ENCODE measurements around the gene MUC4. TPM values are rescaled to one million over a fixed set of nuclear protein-coding genes. Genes with fewer than 3 reads are reported as not detected.
"Not testable (repeated sequence)": the region's sequence is repeated elsewhere in the genome, so short reads cannot be mapped to it uniquely, and the experiment has no call there.

The MUC4 gene
- total and polyA plus RNA-seq, 5 donors from 2014 or later: not detected

DNA sequence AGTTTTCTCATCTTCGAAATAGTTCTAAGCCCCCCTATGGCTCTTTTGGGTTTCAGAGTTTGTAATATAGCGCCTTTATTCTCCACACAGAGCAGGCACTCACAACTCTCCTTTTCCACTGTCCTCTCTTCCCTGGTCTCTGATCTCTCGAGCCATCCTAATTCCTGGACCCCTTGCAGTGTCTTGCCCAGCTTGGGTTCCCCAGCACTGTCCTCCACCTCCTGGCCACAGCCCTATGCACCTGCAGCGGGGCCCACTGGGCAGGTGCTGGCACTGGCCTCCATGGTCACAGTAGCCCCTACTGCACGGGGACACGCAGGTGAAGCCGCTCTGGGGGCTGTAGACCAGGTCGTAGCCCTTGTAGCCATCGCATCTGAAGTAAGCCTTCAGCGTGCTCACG is 63.1 kb downstream of the MUC4 start:
- ATAC-seq (ENCODE audit: low read depth in 2 of 2): no peak
- Mint-ChIP-seq H3K27me3 (peaks cover 15% of the 10 kb centered on the region), H3K27ac (peak overlapping the region in 1 of 3 donors; percentile 53), H3K9me3 (no peaks in the 10 kb centered on the region), H3K4me1 (peaks cover 0 to 18% (median 8%) of the 10 kb centered on the region in 4 donors), H3K36me3 (no peaks in the 10 kb centered on the region), H3K4me3 (peak overlapping the region in 2 of 4 donors; percentile 43 to 82)
- no peak for DNase-seq
- peaks cover 5% of the 10 kb centered on the region for H3K4me1 ChIP-seq (ENCODE audit: control insufficient read depth, insufficient read depth, low read length, poor library complexity, severe bottlenecking)
- H3K36me3 ChIP-seq (ENCODE audit: control insufficient read depth, insufficient read depth, low read length): no peaks in the 10 kb centered on the region
- H3K4me3 ChIP-seq (ENCODE audit: low read depth, low read length): no peak overlapping the region
- H3K27ac ChIP-seq (ENCODE audit: insufficient read depth, low read length, poor library complexity, severe bottlenecking): no peak overlapping the region
- peaks cover 2% of the 10 kb centered on the region for H3K27me3 ChIP-seq (ENCODE audit: control insufficient read depth, insufficient read depth, low read length)
- no peaks in the 10 kb centered on the region for H3K9me3 ChIP-seq (ENCODE audit: control insufficient read depth in 2 of 2, low read length in 2 of 2)

DNA sequence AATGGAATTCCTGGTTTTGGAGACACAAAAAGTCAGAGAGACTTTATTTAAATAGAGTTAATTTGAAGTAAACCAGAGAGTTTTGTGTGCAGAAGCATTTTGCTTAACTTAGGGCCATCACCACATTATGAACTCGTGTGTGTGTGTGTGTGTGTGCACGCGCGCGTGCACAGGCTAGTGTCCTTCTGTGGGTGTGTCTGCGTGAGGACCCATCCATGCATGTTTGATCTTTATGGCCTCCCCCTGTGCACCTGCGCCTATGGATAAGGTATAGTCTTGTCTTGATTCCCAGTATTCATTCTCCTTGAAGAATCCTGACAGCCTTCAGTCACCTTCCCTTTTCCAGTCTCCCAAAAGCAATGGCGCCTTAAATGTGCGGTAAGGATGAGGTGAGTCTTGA is 65.0 kb downstream of the MUC4 start:
- H3K27me3 Mint-ChIP-seq: peaks cover 15% of the 10 kb centered on the region
- Histone ChIP-seq H3K27ac (ENCODE audit: insufficient read depth, low read length, poor library complexity, severe bottlenecking) (no peak overlapping the region), H3K4me1 (ENCODE audit: control insufficient read depth, insufficient read depth, low read length, poor library complexity, severe bottlenecking) (peaks cover 5% of the 10 kb centered on the region), H3K27me3 (ENCODE audit: control insufficient read depth, insufficient read depth, low read length) (peaks cover 2% of the 10 kb centered on the region), H3K9me3 (ENCODE audit: control insufficient read depth in 2 of 2, low read length in 2 of 2) (no peaks in the 10 kb centered on the region), H3K4me3 (ENCODE audit: low read depth, low read length) (no peak overlapping the region), H3K36me3 (ENCODE audit: control insufficient read depth, insufficient read depth, low read length) (no peaks in the 10 kb centered on the region)
- no peaks in the 10 kb centered on the region for H3K36me3 Mint-ChIP-seq
- H3K4me3 Mint-ChIP-seq: peak overlapping the region in 1 of 4 donors; percentile 67
- no peak overlapping the region for H3K27ac Mint-ChIP-seq
- DNase-seq (no peak), ATAC-seq (ENCODE audit: low read depth in 2 of 2) (no peak)
- H3K9me3 Mint-ChIP-seq: peaks cover 0 to 1% (median 0%) of the 10 kb centered on the region in 7 donors
- H3K4me1 Mint-ChIP-seq: peaks cover 0 to 18% (median 8%) of the 10 kb centered on the region in 4 donors

DNA sequence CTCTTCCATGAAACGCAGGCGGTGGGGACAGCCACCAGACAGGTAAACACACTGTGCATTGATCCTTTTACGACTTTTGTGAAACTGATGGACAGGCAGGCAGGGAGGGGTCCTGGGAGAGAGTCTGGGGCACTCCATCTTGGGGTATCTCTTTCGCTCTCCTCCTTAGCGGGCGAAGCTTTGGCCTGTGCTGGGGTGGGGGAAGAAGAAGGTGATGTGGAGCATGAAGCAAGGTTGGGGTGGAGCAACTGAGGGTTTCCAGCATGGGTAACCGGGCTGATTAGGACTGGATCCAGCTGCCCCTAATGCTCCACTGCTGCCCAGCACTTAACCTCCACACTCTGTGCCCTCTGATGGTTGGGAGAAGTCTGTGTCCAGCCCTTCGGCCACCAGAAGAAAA is 65.4 kb downstream of the MUC4 start:
- Histone ChIP-seq H3K27ac (ENCODE audit: insufficient read depth, low read length, poor library complexity, severe bottlenecking) (no peak overlapping the region), H3K9me3 (ENCODE audit: control insufficient read depth in 2 of 2, low read length in 2 of 2) (no peaks in the 10 kb centered on the region), H3K4me1 (ENCODE audit: control insufficient read depth, insufficient read depth, low read length, poor library complexity, severe bottlenecking) (peaks cover 5% of the 10 kb centered on the region), H3K27me3 (ENCODE audit: control insufficient read depth, insufficient read depth, low read length) (peaks cover 2% of the 10 kb centered on the region), H3K36me3 (ENCODE audit: control insufficient read depth, insufficient read depth, low read length) (no peaks in the 10 kb centered on the region), H3K4me3 (ENCODE audit: low read depth, low read length) (no peak overlapping the region)
- peaks cover 0 to 18% (median 8%) of the 10 kb centered on the region in 4 donors for H3K4me1 Mint-ChIP-seq
- peaks cover 15% of the 10 kb centered on the region for H3K27me3 Mint-ChIP-seq
- no peak for DNase-seq
- H3K4me3 Mint-ChIP-seq: no peak overlapping the region
- H3K9me3 Mint-ChIP-seq: peaks cover 0 to 1% (median 0%) of the 10 kb centered on the region in 7 donors
- H3K36me3 Mint-ChIP-seq: no peaks in the 10 kb centered on the region
- H3K27ac Mint-ChIP-seq: no peak overlapping the region
- no peak for ATAC-seq (ENCODE audit: low read depth in 2 of 2)

DNA sequence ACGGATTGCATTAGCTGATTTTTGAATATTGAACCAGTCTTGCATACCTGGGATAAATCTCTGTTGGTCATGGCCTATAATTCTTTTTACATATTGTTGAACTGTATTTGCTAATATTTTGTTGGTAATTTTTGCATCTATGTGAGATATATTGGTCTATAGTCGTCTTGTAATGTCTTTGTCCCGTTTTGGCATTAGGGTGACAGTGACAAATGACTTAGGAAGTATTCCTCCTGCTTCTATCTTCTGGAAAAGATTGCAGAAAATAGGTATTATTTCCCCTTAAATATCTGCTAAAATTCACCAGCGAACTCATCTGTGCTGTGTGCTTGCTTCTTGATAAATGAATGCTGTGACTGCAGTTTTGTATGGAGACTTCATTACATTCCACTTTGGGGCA is 67.3 kb downstream of the MUC4 start:
- H3K9me3 ChIP-seq (ENCODE audit: control insufficient read depth in 2 of 2, low read length in 2 of 2): no peaks in the 10 kb centered on the region
- DNase-seq (no peak), ATAC-seq (ENCODE audit: low read depth in 2 of 2) (no peak)
- peaks cover 5% of the 10 kb centered on the region for H3K4me1 ChIP-seq (ENCODE audit: control insufficient read depth, insufficient read depth, low read length, poor library complexity, severe bottlenecking)
- Mint-ChIP-seq H3K4me1 (peaks cover 0 to 18% (median 8%) of the 10 kb centered on the region in 4 donors), H3K27ac (no peak overlapping the region), H3K9me3 (peaks cover 0 to 1% (median 0%) of the 10 kb centered on the region in 7 donors), H3K36me3 (peaks cover 4% of the 10 kb centered on the region), H3K4me3 (no peak overlapping the region), H3K27me3 (peaks cover 15% of the 10 kb centered on the region)
- H3K36me3 ChIP-seq (ENCODE audit: control insufficient read depth, insufficient read depth, low read length): no peaks in the 10 kb centered on the region
- peaks cover 2% of the 10 kb centered on the region for H3K27me3 ChIP-seq (ENCODE audit: control insufficient read depth, insufficient read depth, low read length)
- H3K27ac ChIP-seq (ENCODE audit: insufficient read depth, low read length, poor library complexity, severe bottlenecking): no peak overlapping the region
- H3K4me3 ChIP-seq (ENCODE audit: low read depth, low read length): no peak overlapping the region

DNA sequence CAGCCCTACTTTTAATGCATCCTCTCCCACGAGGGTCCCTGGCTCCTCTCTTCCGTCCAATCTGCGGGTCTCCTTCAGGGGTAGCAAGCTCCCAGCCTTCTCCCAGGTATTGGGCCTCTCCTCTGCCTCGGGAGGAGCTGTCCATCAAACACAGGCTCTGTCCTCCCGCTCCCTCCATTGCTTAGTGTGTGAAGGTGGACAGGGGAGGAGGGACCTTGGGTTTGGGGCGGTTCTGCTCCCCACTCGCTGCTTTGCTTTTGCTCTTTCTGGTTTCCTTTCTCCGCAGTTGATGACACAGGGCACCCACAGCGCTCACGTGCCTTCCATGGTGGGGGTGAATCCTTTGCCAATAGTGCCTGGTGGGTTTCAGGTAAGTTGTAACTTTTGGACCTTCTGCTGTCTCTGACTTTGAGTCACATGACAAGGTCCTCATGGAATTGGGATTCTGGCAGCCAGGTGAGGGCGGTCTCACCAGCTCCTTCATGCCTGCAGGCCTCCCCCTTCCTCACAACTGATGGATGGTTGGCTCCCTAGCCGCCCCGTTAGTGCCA is 72.1 kb downstream of the MUC4 start:
- peaks cover 4% of the 10 kb centered on the region for H3K27me3 Mint-ChIP-seq
- Histone ChIP-seq H3K36me3 (ENCODE audit: control insufficient read depth, insufficient read depth, low read length) (peaks cover 9% of the 10 kb centered on the region), H3K4me3 (ENCODE audit: low read depth, low read length) (no peak overlapping the region), H3K9me3 (ENCODE audit: control insufficient read depth in 2 of 2, low read length in 2 of 2) (no peaks in the 10 kb centered on the region), H3K27ac (ENCODE audit: insufficient read depth, low read length, poor library complexity, severe bottlenecking) (no peak overlapping the region), H3K27me3 (ENCODE audit: control insufficient read depth, insufficient read depth, low read length) (no peaks in the 10 kb centered on the region), H3K4me1 (ENCODE audit: control insufficient read depth, insufficient read depth, low read length, poor library complexity, severe bottlenecking) (no peaks in the 10 kb centered on the region)
- no peak overlapping the region for H3K4me3 Mint-ChIP-seq
- peaks cover 0 to 5% (median 0%) of the 10 kb centered on the region in 4 donors for H3K4me1 Mint-ChIP-seq
- ATAC-seq (ENCODE audit: low read depth in 2 of 2) (no peak), DNase-seq (no peak)
- peaks cover 0 to 1% (median 0%) of the 10 kb centered on the region in 7 donors for H3K9me3 Mint-ChIP-seq
- H3K36me3 Mint-ChIP-seq: peaks cover 29% of the 10 kb centered on the region
- no peak overlapping the region for H3K27ac Mint-ChIP-seq

DNA sequence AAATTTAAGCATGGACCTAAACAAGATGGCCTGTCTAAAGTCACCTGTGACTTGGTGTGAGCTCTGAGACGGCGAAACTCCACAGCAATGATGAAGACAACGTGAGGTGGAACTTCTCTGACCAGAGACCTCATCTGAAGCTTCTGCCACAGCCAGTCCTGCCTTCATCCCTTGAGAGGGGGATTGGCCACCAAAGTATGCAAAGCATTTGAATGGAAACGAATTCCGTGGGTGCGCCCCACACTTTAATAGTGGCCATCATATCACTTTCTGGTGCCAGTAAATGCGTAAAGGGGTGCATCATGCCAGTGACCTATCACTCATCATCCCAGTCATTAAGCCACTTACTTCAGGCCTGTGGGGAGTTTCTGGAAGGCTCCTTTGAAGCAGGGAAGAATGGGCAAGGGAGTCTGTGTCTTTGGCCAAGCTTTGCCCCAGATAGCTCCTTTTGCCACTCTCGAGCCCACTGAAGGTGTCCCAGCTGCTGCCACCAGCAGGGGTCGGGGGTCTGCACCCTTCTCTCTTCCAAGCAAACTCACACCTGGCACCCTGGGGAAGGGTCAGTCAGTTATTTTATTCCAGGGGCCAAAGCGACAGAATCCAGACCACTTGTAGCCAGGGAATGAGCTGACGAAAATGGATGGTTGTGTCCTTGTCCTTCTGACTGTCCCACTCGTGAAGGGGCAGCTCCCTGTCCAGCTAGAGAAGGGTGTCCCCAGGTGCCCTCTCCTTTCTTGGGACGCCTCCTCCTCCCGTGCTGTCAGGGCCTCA is 73.3 kb downstream of the MUC4 start:
- Histone ChIP-seq H3K27ac (ENCODE audit: insufficient read depth, low read length, poor library complexity, severe bottlenecking) (no peak overlapping the region), H3K4me1 (ENCODE audit: control insufficient read depth, insufficient read depth, low read length, poor library complexity, severe bottlenecking) (no peaks in the 10 kb centered on the region), H3K36me3 (ENCODE audit: control insufficient read depth, insufficient read depth, low read length) (peaks cover 10% of the 10 kb centered on the region), H3K9me3 (ENCODE audit: control insufficient read depth in 2 of 2, low read length in 2 of 2) (no peaks in the 10 kb centered on the region), H3K4me3 (ENCODE audit: low read depth, low read length) (no peak overlapping the region), H3K27me3 (ENCODE audit: control insufficient read depth, insufficient read depth, low read length) (no peaks in the 10 kb centered on the region)
- peaks cover 4% of the 10 kb centered on the region for H3K27me3 Mint-ChIP-seq
- H3K4me3 Mint-ChIP-seq: no peak overlapping the region
- peaks cover 0 to 5% (median 0%) of the 10 kb centered on the region in 4 donors for H3K4me1 Mint-ChIP-seq
- ATAC-seq (ENCODE audit: low read depth in 2 of 2): no peak
- peaks cover 0 to 1% (median 0%) of the 10 kb centered on the region in 7 donors for H3K9me3 Mint-ChIP-seq
- H3K27ac Mint-ChIP-seq: no peak overlapping the region
- DNase-seq: no peak
- H3K36me3 Mint-ChIP-seq: peaks cover 31% of the 10 kb centered on the region

DNA sequence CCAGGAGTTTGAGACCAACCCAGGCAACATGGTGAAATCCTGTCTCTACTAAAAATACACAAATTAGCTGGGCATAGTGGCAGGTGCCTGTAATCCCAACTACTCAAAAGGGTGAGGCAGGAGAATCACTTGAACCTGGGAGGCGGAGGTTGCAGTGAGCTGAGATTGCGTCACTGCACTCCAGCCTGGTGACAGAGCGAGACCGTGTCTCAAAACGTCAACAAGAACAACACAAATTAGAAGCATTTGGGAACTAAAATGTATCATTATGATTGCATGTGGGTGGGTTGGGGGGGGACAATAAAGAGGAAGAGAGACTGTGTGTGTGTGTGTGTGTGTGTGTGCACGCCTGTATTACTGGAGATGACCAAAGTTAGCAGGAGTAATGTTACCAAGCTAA is 73.9 kb downstream of the MUC4 start:
- not testable (repeated sequence) for H3K27ac Mint-ChIP-seq; H3K4me3 ChIP-seq (ENCODE audit: low read depth, low read length); H3K27me3 ChIP-seq (ENCODE audit: control insufficient read depth, insufficient read depth, low read length); H3K27me3 Mint-ChIP-seq; H3K27ac ChIP-seq (ENCODE audit: insufficient read depth, low read length, poor library complexity, severe bottlenecking); H3K9me3 Mint-ChIP-seq; H3K4me3 Mint-ChIP-seq; H3K4me1 ChIP-seq (ENCODE audit: control insufficient read depth, insufficient read depth, low read length, poor library complexity, severe bottlenecking); ATAC-seq (ENCODE audit: low read depth in 2 of 2); H3K4me1 Mint-ChIP-seq; DNase-seq; H3K9me3 ChIP-seq (ENCODE audit: control insufficient read depth in 2 of 2, low read length in 2 of 2)
- peaks cover 38% of the 10 kb centered on the region for H3K36me3 Mint-ChIP-seq
- H3K36me3 ChIP-seq (ENCODE audit: control insufficient read depth, insufficient read depth, low read length): peaks cover 17% of the 10 kb centered on the region

Data from CD4-positive, CD25-positive, alpha-beta regulatory T cell (primary cell).